CD4-positive, alpha-beta memory T cell (primary cell): ENCODE results near the gene CEP112. TPM values are rescaled to one million over a fixed set of nuclear protein-coding genes. Genes with fewer than 3 reads are reported as not detected.

ENCODE experiments used
- CTCF ChIA-PET: fragments of 350-600 bp; sonication (Branson Sonifier 250); formaldehyde crosslinking; loops from one replicate; lab custom pipeline; 2021; ENCODE audit warnings: inconsistent platforms; ENCODE audit not compliant: partially characterized antibody; lab: Charles Lee
- POLR2A ChIA-PET: fragments of 350-600 bp; sonication (Branson Sonifier 250); formaldehyde crosslinking; loops from one replicate; lab custom pipeline; 2021; ENCODE audit not compliant: partially characterized antibody; lab: Charles Lee
- DNase-seq, 5 donors: peaks; one replicate each; pipeline versions ENCODE4 v3.0.0 to v3.0.0-alpha.2; 2020 to 2022; ENCODE audit warnings: mixed read lengths in 1 of 5
- H3K27ac ChIP-seq: one replicate; pipeline ENCODE4 v1.7.0; 2013; ENCODE audit warnings: low read depth, low read length
- H3K27me3 ChIP-seq: 2 replicates; pipeline ENCODE4 v1.7.0; 2013; ENCODE audit warnings: mild to moderate bottlenecking, low read length, moderate library complexity; ENCODE audit not compliant: insufficient read depth
- H3K36me3 ChIP-seq: 2 replicates; pipeline ENCODE4 v1.7.0; 2013; ENCODE audit warnings: mild to moderate bottlenecking, low read length, moderate library complexity; ENCODE audit not compliant: insufficient read depth
- H3K4me1 ChIP-seq: 2 replicates; pipeline ENCODE4 v1.7.0; 2013; ENCODE audit warnings: mild to moderate bottlenecking, low read length, moderate library complexity; ENCODE audit not compliant: insufficient read depth
- H3K4me3 ChIP-seq, 2 donors: one replicate each; pipeline ENCODE4 v1.7.0; 2013; ENCODE audit warnings: low read length in 2 of 2, mild to moderate bottlenecking in 1 of 2
- H3K9me3 ChIP-seq, 2 donors: one replicate each; pipeline ENCODE4 v1.7.0; 2013; ENCODE audit warnings: low read length in 2 of 2, control low read depth in 1 of 2; ENCODE audit not compliant: control insufficient read depth in 1 of 2
- H3K27ac Mint-ChIP-seq, 7 donors: one replicate each; pipeline ENCODE4 v1.8.0; 2020 to 2021; ENCODE audit warnings: mixed read lengths in 7 of 7, mild to moderate bottlenecking in 6 of 7, inconsistent platforms in 3 of 7, moderate library complexity in 3 of 7
- H3K27me3 Mint-ChIP-seq, 2 donors: one replicate each; pipeline ENCODE4 v1.8.0; 2020 to 2021; ENCODE audit warnings: mixed read lengths in 2 of 2
- H3K36me3 Mint-ChIP-seq, 2 donors: one replicate each; pipeline ENCODE4 v1.8.0; 2020 to 2021; ENCODE audit warnings: mixed read lengths in 2 of 2, inconsistent platforms in 1 of 2, mild to moderate bottlenecking in 1 of 2
- H3K4me1 Mint-ChIP-seq, 4 donors: one replicate each; pipeline ENCODE4 v1.8.0; 2020 to 2021; ENCODE audit warnings: mixed read lengths in 4 of 4, mild to moderate bottlenecking in 1 of 4
- H3K4me3 Mint-ChIP-seq, 8 donors: one replicate each; pipeline ENCODE4 v1.8.0; 2020 to 2021; ENCODE audit warnings: mixed read lengths in 8 of 8, mild to moderate bottlenecking in 7 of 8, moderate library complexity in 6 of 8, inconsistent platforms in 3 of 8
- H3K9me3 Mint-ChIP-seq, 8 donors: one replicate each; pipeline ENCODE4 v1.8.0; 2020 to 2021; ENCODE audit warnings: mixed read lengths in 8 of 8, mild to moderate bottlenecking in 5 of 8, inconsistent platforms in 3 of 8, moderate library complexity in 1 of 8
- intact Hi-C: fragments of 100-400 bp; cut with micrococcal nuclease; formaldehyde crosslinking; loops from one replicate; pipeline ENCODE4 v1.15.1; 2023
- polyA plus RNA-seq, 2 donors: library from polyadenylated mRNA; unstranded; fragments of 300-500 nt; fragmentation: Illumina TruSeq; gene quantifications; one replicate each; pipeline ENCODE4 v1.2.3, GENCODE V29; 2021
- total RNA-seq, 2 experiments: library from RNA; stranded (reverse); gene quantifications; one replicate each; pipeline ENCODE4 v1.2.3, GENCODE V29; 2021

The CEP112 gene
- total and polyA plus RNA-seq, 4 experiments from 2014 or later: 0.34 to 3.9 (median 1.4) TPM

DNA sequence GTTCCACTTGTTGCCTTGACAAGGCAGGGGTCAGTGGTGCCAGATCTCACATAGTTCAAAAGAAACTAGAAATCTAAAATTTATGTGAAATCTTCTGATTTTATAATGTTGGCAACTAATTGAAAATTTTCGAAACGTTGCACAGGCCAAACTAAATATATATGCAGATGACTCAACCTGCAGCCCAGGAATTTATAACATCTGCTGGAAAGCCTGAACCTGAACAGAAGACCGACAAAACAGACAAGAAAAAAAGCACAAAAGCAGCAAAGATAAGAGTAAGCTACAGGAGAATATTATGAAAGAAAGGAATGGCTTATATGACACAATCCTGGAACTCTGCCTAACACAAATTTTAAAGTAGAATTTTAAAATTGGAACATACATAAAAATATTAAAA is 207.6 kb downstream of the CEP112 start:
- ChIA-PET POLR2A (no interaction called here), CTCF (no interaction called here)
- intact Hi-C loops: no loop called here
- no peaks in the 10 kb centered on the region for H3K4me1 ChIP-seq
- Mint-ChIP-seq H3K4me1 (no peaks in the 10 kb centered on the region), H3K27ac (no peak overlapping the region), H3K27me3 (peaks cover 0 to 2% of the 10 kb centered on the region in 2 donors), H3K36me3 (peaks cover 0 to 8% of the 10 kb centered on the region in 2 donors), H3K9me3 (peaks cover 0 to 31% (median 16%) of the 10 kb centered on the region in 8 donors), H3K4me3 (no peak overlapping the region)
- no peaks in the 10 kb centered on the region for H3K9me3 ChIP-seq
- DNase-seq: no peak
- no peak overlapping the region for H3K4me3 ChIP-seq
- H3K27me3 ChIP-seq: no peaks in the 10 kb centered on the region
- H3K27ac ChIP-seq: no peak overlapping the region
- H3K36me3 ChIP-seq: no peaks in the 10 kb centered on the region

DNA sequence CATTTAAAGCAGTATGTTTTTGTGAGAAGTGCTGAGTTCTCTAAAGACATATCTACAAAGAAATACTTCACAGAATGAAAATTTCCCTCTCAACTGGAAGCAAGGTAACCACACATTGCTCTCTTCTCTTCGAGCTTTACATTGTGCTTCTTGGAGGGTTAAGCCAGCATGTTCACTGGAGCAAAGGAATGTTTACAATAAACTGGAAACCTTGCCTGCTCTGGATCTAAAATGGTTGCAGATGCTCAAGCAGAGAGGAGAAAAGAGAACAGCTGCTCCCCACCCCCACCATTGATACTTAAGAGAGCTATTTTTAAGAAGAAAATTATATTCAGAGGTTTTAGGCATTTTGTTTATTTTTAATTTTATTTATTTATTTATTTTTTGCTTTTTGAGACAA is 213.1 kb downstream of the CEP112 start:
- DNase-seq: no peak
- H3K36me3 Mint-ChIP-seq: peaks cover 0 to 6% of the 10 kb centered on the region in 2 donors
- H3K4me1 Mint-ChIP-seq: no peaks in the 10 kb centered on the region
- Histone ChIP-seq H3K27ac (no peak overlapping the region), H3K9me3 (no peaks in the 10 kb centered on the region), H3K36me3 (no peaks in the 10 kb centered on the region), H3K4me3 (no peak overlapping the region), H3K27me3 (no peaks in the 10 kb centered on the region), H3K4me1 (no peaks in the 10 kb centered on the region)
- peaks cover 0 to 2% (median 0%) of the 10 kb centered on the region in 8 donors for H3K9me3 Mint-ChIP-seq
- POLR2A ChIA-PET: no interaction called here
- peaks cover 3 to 4% of the 10 kb centered on the region in 2 donors for H3K27me3 Mint-ChIP-seq
- CTCF ChIA-PET: no interaction called here
- no peak overlapping the region for H3K4me3 Mint-ChIP-seq
- intact Hi-C loops: no loop called here
- no peak overlapping the region for H3K27ac Mint-ChIP-seq

DNA sequence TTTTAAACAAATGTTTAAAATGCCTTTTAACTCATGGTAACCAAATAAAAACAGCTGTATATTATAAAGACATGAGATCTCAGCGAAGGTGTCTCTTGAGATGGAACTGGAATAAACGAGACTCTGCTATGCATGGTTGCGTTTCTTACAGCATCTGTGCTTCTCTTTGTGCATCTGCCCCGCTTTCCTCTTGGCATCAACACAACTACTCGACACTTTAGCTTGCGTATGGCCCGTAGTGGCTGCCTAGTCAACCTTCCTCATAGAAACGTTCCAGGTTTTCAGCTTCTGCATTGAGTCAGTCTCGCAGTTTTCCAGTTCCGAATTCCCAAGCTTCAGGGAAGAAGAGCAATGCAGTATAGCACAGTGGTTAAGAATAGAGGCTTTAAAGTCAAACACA is 214.9 kb downstream of the CEP112 start:
- Histone ChIP-seq H3K36me3 (no peaks in the 10 kb centered on the region), H3K4me3 (no peak overlapping the region), H3K27ac (no peak overlapping the region), H3K9me3 (no peaks in the 10 kb centered on the region), H3K4me1 (no peaks in the 10 kb centered on the region), H3K27me3 (no peaks in the 10 kb centered on the region)
- intact Hi-C loops: no loop called here
- ChIA-PET CTCF (no interaction called here), POLR2A (no interaction called here)
- peaks cover 0 to 6% of the 10 kb centered on the region in 2 donors for H3K36me3 Mint-ChIP-seq
- H3K27ac Mint-ChIP-seq: no peak overlapping the region
- peaks cover 0 to 3% (median 0%) of the 10 kb centered on the region in 8 donors for H3K9me3 Mint-ChIP-seq
- peaks cover 2 to 3% of the 10 kb centered on the region in 2 donors for H3K27me3 Mint-ChIP-seq
- no peak overlapping the region for H3K4me3 Mint-ChIP-seq
- H3K4me1 Mint-ChIP-seq: no peaks in the 10 kb centered on the region
- no peak for DNase-seq

DNA sequence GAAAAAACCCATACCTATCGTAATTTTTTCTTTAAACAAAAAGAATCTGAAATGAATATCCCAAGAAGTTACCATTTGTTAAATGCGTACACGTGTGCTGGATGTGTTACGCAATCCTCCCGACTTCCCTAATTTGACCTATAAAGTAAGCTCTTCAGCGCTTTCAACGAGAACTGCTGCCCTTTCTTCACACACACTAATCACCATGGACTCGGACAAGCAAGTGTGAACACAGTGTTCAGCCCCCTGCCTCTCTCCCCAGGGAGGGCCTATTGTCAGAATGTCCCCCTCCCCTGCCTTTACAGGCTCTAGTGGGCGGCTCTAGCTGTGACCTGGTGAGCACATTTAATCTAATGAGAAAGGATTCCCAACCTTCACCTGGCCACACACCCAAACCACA is 216.1 kb downstream of the CEP112 start:
- H3K27me3 Mint-ChIP-seq: peaks cover 2 to 3% of the 10 kb centered on the region in 2 donors
- POLR2A ChIA-PET: no interaction called here
- DNase-seq: no peak

DNA sequence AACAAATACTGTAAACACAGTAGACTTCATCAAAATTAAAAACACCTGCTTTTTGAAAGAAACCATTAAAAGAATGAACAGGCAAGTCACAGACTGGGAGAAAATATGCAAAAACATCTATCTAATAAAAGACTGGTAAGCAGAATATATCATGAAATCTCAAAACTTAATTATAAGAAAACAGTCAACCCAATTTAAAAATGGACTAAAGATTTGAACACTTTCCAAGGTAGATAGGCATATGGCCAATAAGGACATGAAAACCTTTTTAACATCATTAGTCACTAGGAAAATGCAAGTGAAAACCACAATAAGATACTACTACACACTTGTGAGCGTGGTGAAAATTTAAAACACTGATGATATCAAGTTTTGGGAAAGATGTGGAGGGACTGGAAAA is 218.7 kb downstream of the CEP112 start:
- no peaks in the 10 kb centered on the region for H3K4me1 ChIP-seq
- H3K4me3 ChIP-seq: no peak overlapping the region
- no peaks in the 10 kb centered on the region for H3K9me3 ChIP-seq
- no peaks in the 10 kb centered on the region for H3K36me3 Mint-ChIP-seq
- intact Hi-C loops: no loop called here
- no peaks in the 10 kb centered on the region for H3K4me1 Mint-ChIP-seq
- no peaks in the 10 kb centered on the region for H3K36me3 ChIP-seq
- no peak for DNase-seq
- H3K9me3 Mint-ChIP-seq: peaks cover 0 to 3% (median 0%) of the 10 kb centered on the region in 8 donors
- POLR2A ChIA-PET: no interaction called here
- H3K27me3 ChIP-seq: no peaks in the 10 kb centered on the region
- peaks cover 2 to 3% of the 10 kb centered on the region in 2 donors for H3K27me3 Mint-ChIP-seq
- H3K4me3 Mint-ChIP-seq: no peak overlapping the region
- H3K27ac Mint-ChIP-seq: peak overlapping the region in 1 of 7 donors; percentile 30
- no peak overlapping the region for H3K27ac ChIP-seq
- CTCF ChIA-PET: no interaction called here

More for the DNA sequence above, 216.1 kb downstream of the CEP112 start:
- Histone ChIP-seq H3K4me3 (no peak overlapping the region), H3K36me3 (no peaks in the 10 kb centered on the region), H3K9me3 (no peaks in the 10 kb centered on the region), H3K27ac (no peak overlapping the region), H3K4me1 (no peaks in the 10 kb centered on the region), H3K27me3 (no peaks in the 10 kb centered on the region)
- CTCF ChIA-PET: no interaction called here
- Mint-ChIP-seq H3K4me3 (no peak overlapping the region), H3K27ac (no peak overlapping the region), H3K36me3 (no peaks in the 10 kb centered on the region), H3K9me3 (peaks cover 0 to 3% (median 0%) of the 10 kb centered on the region in 8 donors), H3K4me1 (no peaks in the 10 kb centered on the region)
- intact Hi-C loops: no loop called here

DNA sequence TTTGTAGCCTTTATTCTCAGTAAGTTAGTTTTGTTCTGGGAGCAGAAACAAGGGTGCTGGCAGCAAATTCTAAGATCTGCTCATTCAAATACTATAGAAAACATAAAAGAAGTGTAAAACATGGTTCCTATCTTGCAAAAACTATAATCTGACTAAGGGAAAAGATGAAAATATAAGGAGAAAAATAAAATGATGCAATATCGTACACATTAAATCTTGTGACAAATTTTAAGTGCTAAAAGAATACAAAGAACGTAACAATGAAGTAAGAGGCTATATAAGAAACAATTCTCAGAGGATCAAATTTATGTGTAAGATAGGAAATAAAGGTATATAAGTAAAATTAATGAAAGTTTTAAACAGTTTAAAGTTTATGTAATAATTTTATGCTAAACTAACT is 224.6 kb downstream of the CEP112 start:
- peaks cover 0 to 3% of the 10 kb centered on the region in 2 donors for H3K36me3 Mint-ChIP-seq
- peaks cover 0 to 2% of the 10 kb centered on the region in 2 donors for H3K27me3 Mint-ChIP-seq
- H3K9me3 Mint-ChIP-seq: peaks cover 0 to 5% (median under 1%) of the 10 kb centered on the region in 8 donors
- no peaks in the 10 kb centered on the region for H3K4me1 Mint-ChIP-seq
- intact Hi-C loops: no loop called here
- H3K27ac ChIP-seq: no peak overlapping the region
- no peaks in the 10 kb centered on the region for H3K27me3 ChIP-seq
- H3K4me1 ChIP-seq: no peaks in the 10 kb centered on the region
- no peaks in the 10 kb centered on the region for H3K36me3 ChIP-seq
- DNase-seq: no peak
- ChIA-PET CTCF (no interaction called here), POLR2A (no interaction called here)
- H3K4me3 ChIP-seq: no peak overlapping the region
- H3K27ac Mint-ChIP-seq: no peak overlapping the region
- no peaks in the 10 kb centered on the region for H3K9me3 ChIP-seq
- no peak overlapping the region for H3K4me3 Mint-ChIP-seq

DNA sequence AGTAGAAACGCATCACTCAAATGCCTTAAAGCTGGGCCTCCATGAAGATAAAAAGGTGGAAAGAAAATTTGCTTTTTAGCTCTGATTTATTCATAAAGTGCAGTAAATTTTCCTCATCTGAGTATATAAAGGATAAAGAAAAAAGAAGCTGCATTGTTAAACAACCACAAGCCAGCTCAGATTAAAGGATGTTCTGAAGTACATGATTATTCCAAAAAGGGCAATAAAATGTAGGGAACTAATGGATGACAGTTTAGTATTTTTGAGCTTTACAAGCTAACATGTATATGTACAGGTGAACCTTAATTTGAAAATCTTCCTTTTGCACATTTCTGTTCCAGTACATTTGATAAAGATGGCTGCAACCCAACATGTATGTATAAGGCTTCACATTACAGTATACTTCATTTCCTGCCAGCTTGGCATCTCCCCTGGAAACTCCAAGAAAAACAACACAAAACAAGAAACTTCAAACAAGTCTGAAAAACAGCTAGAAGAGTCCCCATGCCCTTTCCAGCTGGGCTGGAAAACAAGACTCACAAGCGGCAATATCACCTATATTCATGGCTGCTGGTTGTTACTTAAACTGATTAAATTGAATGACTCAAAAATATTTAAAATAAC is 225.7 kb downstream of the CEP112 start:
- Histone ChIP-seq H3K9me3 (no peaks in the 10 kb centered on the region), H3K4me3 (no peak overlapping the region), H3K36me3 (no peaks in the 10 kb centered on the region), H3K27me3 (no peaks in the 10 kb centered on the region), H3K27ac (no peak overlapping the region), H3K4me1 (no peaks in the 10 kb centered on the region)
- Mint-ChIP-seq H3K9me3 (peaks cover 0 to 5% (median under 1%) of the 10 kb centered on the region in 8 donors), H3K36me3 (peaks cover 0 to 3% of the 10 kb centered on the region in 2 donors), H3K4me1 (no peaks in the 10 kb centered on the region), H3K27ac (no peak overlapping the region), H3K4me3 (no peak overlapping the region), H3K27me3 (peaks cover 0 to 2% of the 10 kb centered on the region in 2 donors)
- DNase-seq: no peak
- intact Hi-C loops: no loop called here
- ChIA-PET CTCF (no interaction called here), POLR2A (no interaction called here)
